ENCODE measurements around the gene SLU7. TPM values are rescaled to one million over a fixed set of nuclear protein-coding genes. Genes with fewer than 3 reads are reported as not detected.

SLU7 gene
- total RNA-seq, 1 donor from 2014 or later = 54.1 TPM

GRCh38 chr5:160461378-160461777 lies 42.5 kb upstream of the SLU7 start:
- Mint-ChIP-seq H3K36me3 (ENCODE audit: unreplicated experiment) (no peaks in the 10 kb centered on the region), H3K9me3 (ENCODE audit: unreplicated experiment) (no peaks in the 10 kb centered on the region), H3K4me1 (ENCODE audit: unreplicated experiment) (peaks cover 2% of the 10 kb centered on the region), H3K4me3 (ENCODE audit: unreplicated experiment) (no peak overlapping the region), H3K27ac (ENCODE audit: unreplicated experiment) (no peak overlapping the region), H3K27me3 (ENCODE audit: unreplicated experiment) (peaks cover 4% of the 10 kb centered on the region)
- no peak for DNase-seq (ENCODE audit: extremely low spot score, unreplicated experiment)
- TF ChIP-seq, protein P1, sequence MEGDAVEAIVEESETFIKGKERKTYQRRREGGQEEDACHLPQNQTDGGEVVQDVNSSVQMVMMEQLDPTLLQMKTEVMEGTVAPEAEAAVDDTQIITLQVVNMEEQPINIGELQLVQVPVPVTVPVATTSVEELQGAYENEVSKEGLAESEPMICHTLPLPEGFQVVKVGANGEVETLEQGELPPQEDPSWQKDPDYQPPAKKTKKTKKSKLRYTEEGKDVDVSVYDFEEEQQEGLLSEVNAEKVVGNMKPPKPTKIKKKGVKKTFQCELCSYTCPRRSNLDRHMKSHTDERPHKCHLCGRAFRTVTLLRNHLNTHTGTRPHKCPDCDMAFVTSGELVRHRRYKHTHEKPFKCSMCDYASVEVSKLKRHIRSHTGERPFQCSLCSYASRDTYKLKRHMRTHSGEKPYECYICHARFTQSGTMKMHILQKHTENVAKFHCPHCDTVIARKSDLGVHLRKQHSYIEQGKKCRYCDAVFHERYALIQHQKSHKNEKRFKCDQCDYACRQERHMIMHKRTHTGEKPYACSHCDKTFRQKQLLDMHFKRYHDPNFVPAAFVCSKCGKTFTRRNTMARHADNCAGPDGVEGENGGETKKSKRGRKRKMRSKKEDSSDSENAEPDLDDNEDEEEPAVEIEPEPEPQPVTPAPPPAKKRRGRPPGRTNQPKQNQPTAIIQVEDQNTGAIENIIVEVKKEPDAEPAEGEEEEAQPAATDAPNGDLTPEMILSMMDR (IDR thresholded peaks at IDR 0.05) = no peak

DNA sequence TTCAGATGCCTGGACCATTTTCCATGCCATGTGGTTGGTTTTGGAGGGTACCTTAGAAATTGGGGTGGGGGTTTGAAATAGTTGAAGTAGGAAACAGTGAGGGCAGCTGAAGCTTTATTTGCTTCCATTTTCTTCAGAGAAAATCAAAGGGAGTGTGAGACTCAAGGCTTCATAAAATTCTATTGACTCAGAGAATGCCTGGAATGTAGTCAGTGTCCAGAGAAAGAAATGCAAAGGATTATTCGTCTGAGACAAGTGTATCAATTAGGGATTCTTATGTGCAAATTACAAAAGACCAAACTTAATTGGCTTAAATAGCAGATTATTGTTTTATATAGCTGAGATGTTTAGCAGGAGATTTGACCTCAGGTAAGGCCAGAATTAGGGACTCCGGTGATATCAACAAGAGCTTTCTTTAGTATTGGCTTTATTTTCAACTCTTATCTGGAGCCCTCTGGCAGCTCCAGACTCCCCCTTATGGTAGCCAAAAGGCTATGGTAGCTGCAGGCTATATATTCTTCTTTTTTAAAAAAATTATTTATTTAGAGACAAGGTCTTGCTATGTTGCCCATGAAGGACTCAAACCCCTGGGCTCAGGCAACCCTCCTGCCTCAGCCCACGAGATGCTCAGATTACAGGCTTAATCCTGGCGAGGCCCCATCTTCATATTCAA lies 41.6 kb upstream of the SLU7 start:
- DNase-seq (ENCODE audit: extremely low spot score, unreplicated experiment) = no peak

GRCh38 chr5:160458806-160459800 lies 40.2 kb upstream of the SLU7 start:
- Mint-ChIP-seq H3K36me3 (ENCODE audit: unreplicated experiment) (no peaks in the 10 kb centered on the region), H3K9me3 (ENCODE audit: unreplicated experiment) (no peaks in the 10 kb centered on the region), H3K27ac (ENCODE audit: unreplicated experiment) (no peak overlapping the region), H3K4me3 (ENCODE audit: unreplicated experiment) (no peak overlapping the region), H3K27me3 (ENCODE audit: unreplicated experiment) (peaks cover 10% of the 10 kb centered on the region), H3K4me1 (ENCODE audit: unreplicated experiment) (peaks cover 2% of the 10 kb centered on the region)
- DNase-seq (ENCODE audit: extremely low spot score, unreplicated experiment) = no peak
- TF ChIP-seq, protein P1 (IDR thresholded peaks at IDR 0.05) = no peak

More for the DNA sequence above, 41.6 kb upstream of the SLU7 start:
- peaks cover 6% of the 10 kb centered on the region for H3K27me3 Mint-ChIP-seq (ENCODE audit: unreplicated experiment)
- TF ChIP-seq, protein P1 (IDR thresholded peaks at IDR 0.05) = no peak
- H3K9me3 Mint-ChIP-seq (ENCODE audit: unreplicated experiment) = no peaks in the 10 kb centered on the region
- H3K4me1 Mint-ChIP-seq (ENCODE audit: unreplicated experiment) = peaks cover 2% of the 10 kb centered on the region
- no peaks in the 10 kb centered on the region for H3K36me3 Mint-ChIP-seq (ENCODE audit: unreplicated experiment)
- no peak overlapping the region for H3K4me3 Mint-ChIP-seq (ENCODE audit: unreplicated experiment)
- H3K27ac Mint-ChIP-seq (ENCODE audit: unreplicated experiment) = no peak overlapping the region

GRCh38 chr5:160457252-160457651 lies 38.4 kb upstream of the SLU7 start:
- H3K27ac Mint-ChIP-seq (ENCODE audit: unreplicated experiment) = no peak overlapping the region
- H3K4me3 Mint-ChIP-seq (ENCODE audit: unreplicated experiment) = no peak overlapping the region
- DNase-seq (ENCODE audit: extremely low spot score, unreplicated experiment) = no peak
- H3K36me3 Mint-ChIP-seq (ENCODE audit: unreplicated experiment) = no peaks in the 10 kb centered on the region
- no peaks in the 10 kb centered on the region for H3K4me1 Mint-ChIP-seq (ENCODE audit: unreplicated experiment)
- peaks cover 25% of the 10 kb centered on the region for H3K27me3 Mint-ChIP-seq (ENCODE audit: unreplicated experiment)
- TF ChIP-seq, protein P1 (IDR thresholded peaks at IDR 0.05) = no peak
- no peaks in the 10 kb centered on the region for H3K9me3 Mint-ChIP-seq (ENCODE audit: unreplicated experiment)

All from osteocyte (in vitro differentiated cells).